ENCODE measurements around the gene PHTF2. TPM values are rescaled to one million over a fixed set of nuclear protein-coding genes. Genes with fewer than 3 reads are reported as not detected.

PHTF2 gene
- total RNA-seq, 1 donor from 2014 or later, result 8.3 TPM

- ATAC-seq, result no peak
Observed at GRCh38 chr7:77881871-77882270, 83.3 kb downstream of the PHTF2 start.

- no peak for ATAC-seq
Observed at GRCh38 chr7:77885155-77885554, 86.6 kb downstream of the PHTF2 start.

GRCh38 chr7:77887567-77887966 lies 89.0 kb downstream of the PHTF2 start:
- no peak for ATAC-seq

DNA sequence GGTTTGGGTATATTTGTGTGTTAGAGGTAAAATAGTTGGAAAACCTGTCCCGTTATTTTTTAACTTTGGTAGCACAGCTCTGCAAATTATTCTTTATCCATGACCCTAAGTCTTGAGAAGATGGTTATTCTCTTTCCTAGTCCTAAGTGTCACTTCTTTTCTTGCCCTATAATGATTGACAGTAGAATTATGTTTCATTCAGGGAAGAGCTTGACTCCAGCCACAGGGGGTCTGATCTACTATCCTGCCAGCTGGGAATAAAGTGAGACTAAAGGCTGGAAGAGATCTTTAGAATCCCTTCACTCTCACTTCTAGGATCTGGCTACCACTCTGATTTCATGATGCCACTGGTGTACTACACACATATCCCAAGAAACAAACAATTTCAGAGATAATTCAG lies 90.4 kb downstream of the PHTF2 start:
- no peak for ATAC-seq

DNA sequence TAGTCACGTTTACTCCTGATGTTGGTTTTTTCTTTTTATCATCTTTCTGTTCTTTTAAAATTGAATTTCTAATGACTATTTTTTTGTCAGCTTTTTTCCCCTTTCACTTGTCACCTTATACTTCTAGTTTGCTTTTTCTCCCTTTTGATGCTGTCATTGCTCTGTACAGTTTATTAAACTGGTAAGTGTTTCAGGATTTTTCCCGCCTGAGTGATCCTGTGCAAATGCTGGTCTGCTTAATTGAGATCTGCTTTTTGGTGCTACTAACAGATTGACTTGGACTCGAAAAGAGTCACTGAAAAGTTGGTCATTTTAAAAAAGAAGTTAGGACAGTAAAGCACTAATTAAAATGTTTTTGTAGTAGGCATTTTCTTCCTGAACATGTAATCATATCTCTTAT lies 95.2 kb downstream of the PHTF2 start:
- ATAC-seq, result no peak

GRCh38 chr7:77894574-77895091 lies 96.1 kb downstream of the PHTF2 start:
- no peak for ATAC-seq

GRCh38 chr7:77895905-77896304 lies 97.3 kb downstream of the PHTF2 start:
- no peak for ATAC-seq

DNA sequence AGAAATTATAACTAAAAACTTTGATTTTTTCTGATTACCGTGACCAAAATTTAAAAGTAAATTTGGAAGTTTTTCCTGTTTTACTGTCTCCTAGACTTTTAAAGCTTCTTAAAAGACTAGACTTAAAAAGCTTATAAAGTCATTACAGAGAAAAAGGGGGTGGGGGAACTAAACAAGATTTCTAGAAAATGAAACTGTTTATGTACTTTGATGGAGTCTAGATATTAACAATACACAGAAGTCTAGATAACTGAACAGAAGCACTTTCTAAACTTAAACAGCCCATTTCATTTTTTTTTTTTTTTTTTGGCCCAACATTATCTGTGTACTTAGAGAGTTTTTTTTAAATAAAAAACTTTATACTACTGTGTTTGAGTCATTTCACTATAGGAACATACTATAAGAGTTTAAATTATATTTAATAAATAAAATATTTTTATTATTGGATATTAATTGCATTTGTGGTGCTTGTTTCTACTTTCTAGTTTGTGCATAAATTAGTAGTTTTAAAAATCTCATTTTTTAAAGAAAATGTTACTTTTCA lies 98.5 kb downstream of the PHTF2 start:
- no peak for ATAC-seq

GRCh38 chr7:77899516-77899915 lies 100.9 kb downstream of the PHTF2 start:
- no peak for ATAC-seq

DNA sequence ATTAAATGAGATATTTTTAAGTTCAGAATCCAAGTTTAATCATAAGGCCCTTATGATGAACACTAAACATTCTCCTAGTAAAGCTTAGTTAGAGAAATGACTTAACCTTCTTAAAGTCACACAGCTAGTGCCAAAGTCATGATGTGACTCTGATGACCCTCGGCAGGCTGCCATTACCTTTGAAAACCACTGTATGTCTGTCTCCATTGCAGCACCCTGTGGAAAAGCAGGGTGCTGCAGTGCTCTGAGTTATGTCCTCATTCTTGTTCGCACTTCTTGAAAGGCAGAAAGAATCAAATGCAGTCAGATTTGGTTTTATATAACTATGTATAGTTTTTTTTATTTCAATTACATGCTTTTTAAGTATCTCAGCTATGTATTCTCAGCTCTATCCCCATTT lies 105.0 kb downstream of the PHTF2 start:
- ATAC-seq, result peak; percentile 39

- no peak for ATAC-seq
Observed at GRCh38 chr7:77904252-77904651, 105.7 kb downstream of the PHTF2 start.

DNA sequence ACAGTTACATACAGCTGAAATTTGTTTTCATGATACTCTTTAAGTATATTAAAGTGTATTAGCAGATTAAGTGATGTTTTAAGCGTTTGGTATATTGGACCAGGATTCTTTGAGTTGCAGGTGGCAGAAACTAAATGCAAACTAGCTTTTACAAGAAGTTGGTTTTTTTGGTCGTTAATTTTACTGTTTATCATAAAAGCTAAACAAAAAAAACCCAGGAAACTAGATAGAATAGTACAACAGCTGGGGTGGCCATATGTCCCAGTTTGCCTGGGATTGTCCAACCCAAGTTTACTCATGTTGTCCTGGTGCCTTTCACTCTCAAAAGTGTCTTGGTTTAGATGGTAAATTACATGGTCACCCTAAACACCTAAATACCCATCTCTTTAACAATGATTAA lies 108.7 kb downstream of the PHTF2 start:
- ATAC-seq, result no peak

DNA sequence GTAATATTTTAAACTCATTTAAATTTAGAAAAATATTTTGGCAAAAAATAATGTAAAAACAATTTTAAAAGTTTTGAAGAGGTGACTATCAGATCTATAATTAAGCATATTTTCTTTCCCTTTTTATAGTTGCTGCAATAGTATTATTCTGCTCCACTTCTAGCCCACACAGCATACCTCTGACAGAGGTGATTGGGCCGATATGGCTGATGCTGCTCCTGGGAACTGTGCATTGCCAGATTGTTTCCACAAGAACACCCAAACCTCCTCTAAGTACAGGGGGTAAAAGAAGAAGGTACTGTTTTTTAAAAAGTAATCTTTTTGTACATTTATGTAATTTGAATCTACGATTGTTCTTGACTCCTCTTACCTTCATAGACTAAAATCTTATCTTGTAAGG lies 110.1 kb downstream of the PHTF2 start:
- no peak for ATAC-seq

DNA sequence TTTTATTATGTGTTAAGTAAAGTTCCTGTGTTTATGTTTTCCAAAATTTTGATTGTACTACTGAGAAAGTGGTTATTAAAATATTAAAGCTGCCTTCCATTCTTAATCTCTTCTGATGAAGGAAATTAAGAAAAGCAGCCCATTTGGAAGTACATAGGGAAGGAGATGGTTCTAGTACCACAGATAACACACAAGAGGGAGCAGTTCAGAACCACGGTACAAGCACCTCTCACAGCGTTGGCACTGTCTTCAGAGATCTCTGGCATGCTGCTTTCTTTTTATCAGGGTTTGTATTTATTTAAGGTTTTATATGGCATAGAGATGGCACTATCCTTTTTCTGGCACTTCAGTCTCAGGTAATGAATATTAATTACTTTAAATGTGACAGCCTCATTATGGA lies 111.6 kb downstream of the PHTF2 start:
- no peak for ATAC-seq

- ATAC-seq, result no peak
Observed at GRCh38 chr7:77912293-77912692, 113.7 kb downstream of the PHTF2 start.

DNA sequence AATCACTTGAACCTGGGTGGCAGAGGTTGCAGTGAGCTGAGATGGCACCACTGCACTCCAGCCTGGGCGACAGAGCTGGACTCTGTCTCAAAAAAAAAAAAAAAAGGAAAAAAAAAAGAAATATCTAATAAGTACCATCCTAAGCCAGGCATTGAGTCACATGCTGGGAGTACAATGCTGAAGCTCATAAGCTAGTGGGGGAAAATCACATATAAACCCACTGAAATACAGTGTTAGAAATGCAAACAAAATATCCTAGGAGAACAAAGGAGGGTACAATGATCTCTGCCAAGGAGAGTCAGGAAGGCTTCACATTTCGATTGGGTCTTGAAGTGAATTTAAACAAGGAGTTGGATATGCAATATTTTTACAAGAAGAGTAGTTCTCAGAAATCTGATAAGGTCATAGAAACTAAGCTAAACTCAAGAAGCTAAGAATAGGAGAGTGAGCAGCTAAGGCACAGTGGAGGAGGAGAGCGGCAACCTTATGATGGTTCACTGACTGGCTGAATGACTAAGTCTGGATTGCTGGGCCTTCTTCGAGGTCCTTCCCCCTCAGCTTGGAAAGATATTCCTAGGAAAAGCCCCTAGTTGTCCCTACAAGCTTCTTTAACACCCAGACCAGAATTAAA lies 115.5 kb downstream of the PHTF2 start:
- no peak for ATAC-seq

DNA sequence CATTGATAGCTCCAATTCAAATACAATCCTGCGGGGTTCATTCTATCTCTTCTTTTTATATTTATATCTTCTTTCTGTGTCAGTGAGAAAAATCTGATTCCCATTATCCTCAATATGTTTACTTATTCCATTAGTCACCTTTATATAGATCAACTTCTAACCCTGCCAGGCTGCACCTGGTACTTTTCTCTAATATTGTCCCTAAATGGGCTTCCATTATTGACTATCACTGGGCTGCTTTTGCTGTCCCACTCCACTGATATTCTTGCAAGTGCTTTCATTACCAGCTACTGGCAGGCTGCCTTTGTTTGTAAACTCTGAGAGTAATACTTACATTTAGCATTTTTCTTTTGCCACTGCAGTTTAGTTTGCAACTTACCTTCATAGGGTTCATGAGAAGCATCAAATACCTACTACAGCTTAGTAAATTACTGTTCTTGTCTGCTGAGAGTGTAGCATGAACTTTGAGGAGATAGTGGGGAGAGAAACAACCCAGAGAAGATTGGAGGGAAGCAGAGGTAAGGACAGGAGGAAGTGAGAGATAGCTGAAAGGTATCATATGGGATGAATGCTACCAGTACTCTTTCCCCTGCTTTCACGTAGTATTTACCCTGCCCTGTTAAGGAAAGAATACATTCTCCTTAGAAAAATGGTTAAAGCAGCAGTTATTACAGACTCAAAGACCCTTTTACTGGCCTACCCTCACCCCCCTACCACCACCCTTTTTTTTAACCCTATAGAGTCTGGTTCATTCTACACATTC lies 119.1 kb downstream of the PHTF2 start:
- no peak for ATAC-seq

- no peak for ATAC-seq
Observed at GRCh38 chr7:77918676-77919075, 120.1 kb downstream of the PHTF2 start.

GRCh38 chr7:77923419-77923818 lies 124.8 kb downstream of the PHTF2 start:
- no peak for ATAC-seq

DNA sequence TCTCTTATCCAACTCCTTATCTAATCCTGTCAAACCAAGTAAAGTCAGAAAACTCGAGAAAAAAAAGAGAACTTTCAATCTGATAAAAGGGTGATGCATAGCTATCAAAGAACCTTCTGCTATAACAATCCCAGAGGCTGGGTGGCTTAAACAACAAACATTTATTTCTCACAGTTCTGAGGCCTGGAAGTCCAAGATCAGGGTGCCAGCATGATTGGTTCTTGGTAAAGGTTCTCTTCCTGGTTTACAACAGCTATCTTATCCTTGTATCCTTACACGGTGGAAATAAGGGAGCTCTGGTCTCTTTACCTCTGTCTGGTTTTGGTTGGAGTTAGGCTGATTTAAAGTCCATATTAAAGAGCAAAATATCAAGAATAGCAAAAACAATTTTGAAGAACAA lies 131.9 kb downstream of the PHTF2 start:
- ATAC-seq, result no peak

DNA sequence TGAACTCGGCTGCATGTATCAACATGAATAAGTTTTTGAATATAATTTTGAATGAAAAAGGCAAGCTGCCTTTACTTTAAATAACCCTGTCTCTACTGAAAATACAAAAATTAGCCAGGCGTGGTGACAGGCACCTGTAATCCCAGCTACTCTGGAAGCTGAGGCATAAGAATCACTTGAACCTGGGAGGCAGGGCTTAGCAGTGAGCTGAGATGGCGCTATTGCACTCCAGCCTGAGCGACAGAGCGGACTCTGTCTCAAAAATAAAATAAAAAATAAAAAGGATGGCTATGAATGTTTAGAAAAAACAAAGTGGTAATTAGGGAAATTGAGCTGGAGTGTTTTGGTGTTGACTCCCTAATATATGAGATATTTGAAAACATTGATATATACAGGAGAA lies 133.3 kb downstream of the PHTF2 start:
- ATAC-seq, result no peak

DNA sequence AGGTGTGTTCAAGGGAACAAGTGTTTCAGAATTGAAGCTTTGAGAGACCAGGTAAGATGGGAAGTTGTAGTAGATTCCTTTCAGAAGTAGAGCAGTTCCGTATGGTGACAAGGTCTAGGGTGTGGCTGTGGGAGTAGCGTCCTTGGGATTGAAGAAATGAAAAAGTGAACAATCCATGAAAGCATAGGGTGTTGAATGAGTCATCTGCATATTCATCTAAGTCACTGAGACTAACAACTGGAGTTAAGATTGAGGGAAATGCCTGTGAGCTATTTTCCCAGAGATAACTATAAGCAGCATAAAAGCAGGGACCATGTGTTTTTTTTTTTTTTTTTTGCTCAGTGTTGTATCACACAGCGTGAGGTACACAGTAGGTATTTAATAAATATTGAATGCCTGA lies 134.8 kb downstream of the PHTF2 start:
- ATAC-seq, result peak; percentile 91

GRCh38 chr7:77935652-77936348 lies 137.2 kb downstream of the PHTF2 start:
- ATAC-seq, result no peak
